T follicular helper cell (primary cell): ENCODE data around the gene PHF24.
A peak's percentile ranks its signal among the peaks of the same experiment; 100 is the strongest.
"Not testable (repeated sequence)": the region's sequence is repeated elsewhere in the genome, so short reads cannot be mapped to it uniquely, and the experiment has no call there.

Experiments
- DNase-seq: peaks from one replicate; pipeline ENCODE4 v3.0.0-alpha.2; 2020; ENCODE audit warnings: low read depth
- total RNA-seq, 2 experiments: gene quantifications; one replicate each; lab custom pipeline; 2026; lab: John Stamatoyannopoulos, UW

Gene PHF24
- 0.06 to 0.22 reads per million in 2 experiments for total RNA-seq

DNA sequence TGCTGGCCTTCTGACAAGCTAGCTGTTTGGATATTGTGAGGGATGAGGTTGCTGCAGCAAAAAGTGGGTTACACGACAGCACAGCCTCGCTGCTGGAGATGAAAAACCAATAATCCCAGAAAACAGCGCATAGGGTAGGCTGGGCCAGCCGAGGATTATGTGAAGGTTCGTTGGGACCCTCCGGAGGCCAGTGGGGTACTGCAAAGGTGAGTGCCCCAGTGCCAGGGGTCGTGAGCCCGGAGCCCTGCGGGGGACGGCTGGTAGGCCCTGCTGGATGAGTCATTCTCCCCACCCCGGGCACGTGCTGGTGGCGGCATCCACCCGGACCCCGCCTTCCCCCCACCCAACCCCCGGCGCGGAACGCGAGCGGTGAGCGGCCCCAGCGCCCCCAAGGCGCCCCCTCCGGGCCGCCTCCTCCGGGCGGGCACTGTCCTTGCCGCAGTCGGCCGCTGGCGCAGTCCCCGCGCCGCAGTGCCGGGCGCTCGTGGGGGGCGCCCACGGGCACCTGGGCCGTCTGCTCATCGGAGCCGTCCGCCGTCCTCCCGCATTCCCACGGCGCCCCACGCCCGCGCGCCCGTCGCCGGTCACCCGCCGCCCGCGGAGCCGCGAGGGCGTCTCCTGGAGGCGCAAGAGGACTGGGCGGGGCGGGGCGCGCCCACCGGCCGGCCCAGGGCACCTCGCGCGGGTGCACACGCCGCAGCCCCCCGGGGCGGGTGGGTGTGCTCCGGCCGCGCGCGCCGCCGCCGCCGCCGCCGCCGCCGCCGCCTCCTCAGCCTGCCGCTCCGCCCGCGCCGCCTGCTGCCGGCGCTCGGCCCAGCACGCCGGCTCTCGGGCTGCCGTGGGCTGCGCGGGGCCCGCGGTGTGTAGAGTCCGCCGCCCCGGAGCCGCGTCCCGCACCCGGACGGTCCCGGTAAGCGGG, at the start of gene PHF24:
Gene PHF24 (plus strand): TSS at position 794 of the 919 bp plus-strand sequence. CDS start 13,014 bp downstream, outside the sequence.
- DNase-seq, result peak; percentile 5

DNA sequence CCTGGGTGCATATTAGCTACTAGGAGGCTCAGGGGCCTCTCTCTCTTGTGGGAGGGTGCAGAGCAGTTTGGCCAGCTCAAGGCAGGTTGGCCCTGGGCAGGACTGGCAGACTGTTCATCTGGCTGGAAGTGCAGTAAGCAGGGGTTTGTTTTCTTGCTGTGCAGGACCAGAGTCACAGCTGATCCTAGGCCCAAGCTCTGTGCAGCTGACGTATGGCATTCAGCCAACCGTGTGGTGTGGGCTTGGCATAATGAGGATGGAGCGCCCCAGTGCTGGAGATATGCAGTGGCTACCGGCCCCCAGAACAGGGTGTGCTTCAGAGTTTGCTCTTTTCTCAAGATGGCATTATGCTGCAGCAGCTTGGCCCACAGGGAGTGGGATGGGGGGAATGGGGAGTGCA, 31.0 kb upstream of the PHF24 start:
- DNase-seq, result no peak

DNA sequence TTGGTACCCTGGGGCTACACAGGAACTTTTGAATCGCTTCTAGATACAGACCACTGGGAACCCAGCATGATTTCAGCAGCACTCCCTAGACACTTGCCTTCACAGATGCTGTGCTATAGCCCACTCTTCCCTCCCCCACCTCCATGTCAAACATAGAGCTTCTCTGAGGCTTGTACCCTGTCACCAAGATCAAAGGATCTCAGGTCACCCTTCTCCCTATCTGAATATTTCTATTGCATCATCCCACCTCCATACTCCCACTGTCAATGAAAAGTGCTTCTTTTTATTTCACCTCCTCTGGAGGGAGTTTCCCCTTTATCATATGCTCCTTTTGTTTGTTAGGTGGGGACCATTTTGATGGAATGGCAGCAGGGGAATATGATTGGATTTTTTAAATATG, 29.2 kb upstream of the PHF24 start:
- no peak for DNase-seq

DNA sequence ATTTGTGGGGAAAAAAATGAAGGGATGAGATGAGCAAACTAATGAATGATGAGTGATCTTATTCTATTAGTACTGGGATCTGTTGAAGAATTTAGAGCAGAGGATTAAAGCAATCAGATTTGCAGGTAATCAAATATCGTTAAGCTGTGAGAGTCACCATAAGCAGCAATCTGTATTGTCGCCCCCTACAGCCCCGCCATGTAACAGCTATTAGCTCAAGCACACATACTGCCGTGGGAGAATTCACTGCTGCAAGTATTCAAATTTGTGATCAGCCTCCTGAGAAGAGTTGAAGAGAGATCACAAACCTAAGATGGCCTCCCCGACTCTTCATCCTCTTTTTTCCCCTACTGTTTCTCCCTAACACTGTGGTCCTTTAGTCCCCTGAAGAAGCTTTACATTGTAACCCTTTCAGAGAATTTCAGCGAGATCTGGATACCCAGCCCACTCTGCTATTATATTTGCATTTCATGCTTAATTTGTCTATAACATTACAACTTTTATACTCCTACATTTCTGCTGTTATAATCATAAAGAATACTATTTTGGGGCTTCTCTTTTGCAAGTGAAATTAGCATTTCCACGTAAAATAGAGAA, 28.5 kb upstream of the PHF24 start:
- no peak for DNase-seq

DNA sequence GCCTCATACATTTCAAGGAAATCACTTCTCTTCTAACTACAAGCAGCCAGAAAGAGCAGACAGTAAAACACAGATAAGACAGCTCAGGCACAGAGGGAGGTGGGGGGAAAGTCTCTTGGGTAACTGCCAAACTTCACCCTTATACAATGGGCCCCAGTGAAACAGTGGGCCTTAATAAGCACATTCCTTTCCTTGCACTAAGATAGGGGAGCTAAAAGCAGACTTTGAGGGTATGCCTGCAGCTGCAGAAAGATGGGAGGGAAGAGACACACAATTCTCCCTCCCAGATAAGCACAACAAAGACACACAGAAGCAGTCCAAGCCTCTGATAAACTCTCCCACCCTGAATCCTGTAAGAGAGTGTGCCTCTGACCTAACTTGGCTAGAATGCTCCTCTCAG, 18.1 kb upstream of the PHF24 start:
- DNase-seq, result not testable (repeated sequence)

DNA sequence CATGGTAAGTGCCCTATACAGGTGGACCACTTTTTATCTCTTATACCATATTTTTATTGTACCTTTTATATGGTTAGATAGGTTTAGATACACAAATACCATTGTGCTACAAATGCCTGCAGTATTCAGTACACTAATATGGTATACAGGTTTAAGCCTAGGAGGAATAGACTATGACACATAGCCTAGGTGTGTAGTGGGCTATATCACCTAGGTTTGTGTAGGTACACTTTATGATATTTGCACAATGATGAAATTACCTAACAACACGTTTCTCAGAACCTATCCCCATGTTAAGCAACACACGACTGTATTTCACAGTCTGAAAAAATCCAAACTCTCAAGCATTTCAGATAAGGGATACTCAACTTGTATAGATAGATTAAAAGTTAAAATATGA, 9.6 kb upstream of the PHF24 start:
- DNase-seq, result no peak

DNA sequence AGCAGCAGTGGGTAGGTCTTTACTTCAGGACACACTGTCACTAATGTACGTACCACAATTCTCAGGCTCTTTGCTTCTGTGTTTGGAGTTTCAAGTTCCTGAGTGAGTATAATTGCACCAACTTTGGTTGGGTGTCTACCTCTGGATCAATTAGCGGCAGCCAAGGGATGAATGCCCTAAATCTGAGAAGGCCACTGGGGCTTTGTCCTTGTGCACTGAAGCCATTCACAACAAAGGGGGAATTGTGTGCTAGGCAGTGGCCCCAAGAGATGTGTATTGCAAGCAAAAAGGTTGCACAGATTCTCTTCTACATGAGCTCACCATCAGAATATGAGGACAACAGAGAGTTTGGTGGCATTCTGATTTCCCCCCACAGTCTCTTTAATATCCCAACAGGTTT, 3.9 kb upstream of the PHF24 start:
- no peak for DNase-seq

DNA sequence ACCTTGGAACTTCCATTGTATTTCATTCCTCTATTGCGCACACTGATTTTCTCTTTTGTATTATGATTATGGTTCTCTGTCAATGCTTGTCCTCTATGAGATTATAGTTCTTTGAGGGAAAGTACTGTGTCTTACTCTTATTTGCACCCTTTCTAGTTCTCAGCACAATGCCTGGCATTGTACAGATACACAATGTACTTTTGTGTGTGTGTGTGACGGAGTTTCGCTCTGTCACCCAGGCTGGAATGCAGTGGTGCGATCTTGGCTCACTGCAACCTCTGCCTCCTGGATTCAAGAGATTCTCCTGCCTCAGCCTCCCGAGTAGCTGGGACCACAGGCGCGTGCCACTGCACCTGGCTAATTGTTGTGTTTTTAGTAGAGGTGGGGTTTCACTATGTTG, 2.0 kb upstream of the PHF24 start:
- not testable (repeated sequence) for DNase-seq

DNA sequence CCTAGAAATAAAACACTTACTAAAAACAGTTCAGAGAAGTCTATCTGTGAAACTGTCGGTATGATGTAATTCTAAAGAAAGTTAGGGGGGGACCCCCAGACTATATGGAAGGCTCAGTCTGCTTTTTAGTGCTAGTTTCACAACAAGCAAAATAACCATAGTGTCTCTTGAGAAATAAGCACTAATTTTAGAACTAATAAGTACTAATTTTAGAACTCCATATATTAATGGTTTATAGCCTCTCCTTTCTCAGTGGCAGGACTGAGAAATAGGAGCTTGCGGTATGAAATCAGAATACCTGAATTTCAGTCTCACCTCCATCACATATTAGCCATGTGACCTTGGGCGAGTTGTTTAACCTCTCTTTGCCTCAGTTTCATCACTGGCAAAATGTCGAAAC, 1.4 kb upstream of the PHF24 start:
- DNase-seq, result no peak

DNA sequence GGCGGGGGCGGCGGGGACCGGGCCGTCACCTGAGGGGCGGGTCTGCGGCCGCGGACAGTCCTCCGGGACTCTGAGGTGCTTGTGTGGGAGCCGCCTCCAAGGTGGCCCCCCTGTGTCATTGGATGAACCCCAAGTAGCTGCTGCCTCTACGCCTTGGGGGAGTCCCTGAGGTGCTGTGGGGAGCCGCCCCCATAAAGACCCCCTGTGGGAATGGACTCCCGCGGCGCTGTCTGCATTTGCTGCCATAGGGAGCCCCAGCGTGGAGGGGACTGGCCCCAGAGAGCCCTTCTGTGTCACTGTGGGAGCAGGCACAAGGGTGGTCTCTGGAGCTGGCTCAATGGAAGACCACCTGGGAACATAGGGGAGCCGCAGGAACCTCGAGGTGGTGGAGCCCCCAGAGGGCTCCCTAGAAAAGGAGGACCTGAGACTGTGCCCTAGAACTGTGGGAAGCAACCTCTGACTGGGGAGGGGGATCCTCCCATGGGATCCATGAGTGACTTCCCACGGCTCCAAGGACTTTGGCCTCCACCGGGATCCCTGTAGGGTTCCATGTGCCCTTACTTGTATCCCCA, 412 bp downstream of the PHF24 start:
- no peak for DNase-seq

DNA sequence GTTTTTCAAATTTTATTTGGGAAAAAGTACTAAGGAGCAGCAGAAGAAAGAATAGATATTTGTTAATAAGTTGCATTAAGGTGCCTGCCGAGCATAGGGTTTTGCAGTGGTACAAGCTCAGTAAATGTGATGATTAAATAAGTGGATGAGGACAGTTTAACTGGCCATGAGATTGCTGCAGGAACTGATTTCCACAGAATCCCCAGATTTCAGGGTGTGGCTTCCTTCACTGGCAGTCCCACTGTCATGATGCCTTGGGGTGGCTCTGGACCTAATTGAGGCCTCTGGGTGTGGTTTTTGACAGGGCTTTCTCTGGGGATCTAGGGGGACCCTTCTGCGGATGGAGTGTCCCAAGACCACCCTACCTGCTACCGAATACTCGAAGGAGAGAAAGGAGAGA, 1.4 kb downstream of the PHF24 start:
- DNase-seq, result no peak

DNA sequence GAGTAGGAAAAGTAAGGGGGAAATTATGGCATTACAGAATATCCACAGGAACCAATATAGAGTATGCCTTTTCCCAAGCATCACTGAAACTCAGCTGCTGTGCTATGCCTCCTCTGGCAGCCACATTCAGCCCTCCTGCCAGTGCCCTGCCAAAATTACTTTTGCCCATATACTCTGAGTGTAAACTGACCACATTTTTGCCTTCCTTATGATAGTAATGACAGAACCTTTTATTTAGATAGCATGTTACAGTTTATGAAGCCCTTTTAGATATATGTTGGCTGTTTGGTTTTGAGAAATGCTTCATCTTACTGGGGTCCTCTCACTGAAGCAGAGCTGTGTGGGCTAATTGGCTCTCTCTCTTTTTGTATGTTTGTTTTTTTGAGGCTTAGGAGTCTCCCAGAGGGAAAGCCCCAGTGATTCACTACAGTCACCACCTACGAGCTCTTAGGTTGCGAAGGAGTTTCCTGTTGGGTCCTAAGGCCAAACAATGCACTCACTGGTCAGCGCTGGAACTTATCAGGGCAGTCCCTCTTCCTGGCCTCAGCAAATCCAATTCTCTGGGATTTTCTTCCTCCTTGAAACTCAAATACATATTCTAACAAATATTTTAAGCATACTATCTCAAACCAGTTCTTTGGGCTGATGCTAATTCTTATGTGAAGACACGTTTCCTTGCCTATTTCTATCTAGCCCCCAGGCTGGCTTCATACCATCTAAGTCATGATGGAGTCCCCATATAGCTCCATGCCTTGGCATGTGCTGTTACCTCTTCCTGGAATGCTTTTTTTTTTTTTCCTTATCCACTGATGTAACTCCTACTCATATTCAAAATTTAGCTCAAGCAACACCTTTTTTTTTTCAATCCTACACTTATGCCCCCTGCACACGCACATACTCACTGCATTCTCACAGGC, 3.7 kb downstream of the PHF24 start:
- no peak for DNase-seq

DNA sequence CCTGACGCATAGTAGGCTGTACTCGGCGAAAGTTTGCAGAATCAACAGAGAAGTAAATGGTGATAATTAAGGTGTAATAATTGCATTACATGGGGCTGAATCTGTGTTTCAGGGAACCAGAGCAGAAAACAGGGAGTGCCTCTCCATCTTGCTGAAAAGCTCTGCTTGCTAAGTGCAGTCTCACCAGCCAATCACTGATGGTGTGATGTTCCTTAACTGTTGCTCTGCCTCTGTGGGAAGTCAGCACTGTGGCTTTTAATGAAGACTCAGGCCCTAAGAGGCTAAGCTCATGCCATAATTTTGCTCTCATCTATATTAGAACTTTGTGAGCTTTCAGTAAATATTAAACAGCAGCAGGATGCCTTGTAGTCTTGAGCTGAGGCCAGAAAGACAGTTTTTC, 4.5 kb downstream of the PHF24 start:
- no peak for DNase-seq

DNA sequence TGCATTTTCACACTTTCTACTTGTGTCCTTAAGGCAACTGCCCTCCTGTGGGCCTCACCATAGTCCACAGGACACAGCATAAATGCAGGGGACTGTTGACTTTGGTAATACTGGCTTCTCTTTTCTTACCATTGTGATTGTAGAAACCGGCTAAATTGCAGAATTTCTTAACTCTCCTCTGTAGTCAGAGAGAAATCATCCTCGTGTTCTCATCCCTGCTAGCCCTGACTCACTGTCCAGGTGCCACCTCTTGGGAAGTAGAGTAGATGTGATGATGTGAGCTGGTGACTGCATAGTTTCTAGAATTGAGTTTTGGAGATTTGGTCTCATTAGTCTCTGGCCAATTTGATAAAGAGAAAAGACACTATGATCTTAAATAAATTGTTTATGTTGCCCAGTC, 5.5 kb downstream of the PHF24 start:
- no peak for DNase-seq

DNA sequence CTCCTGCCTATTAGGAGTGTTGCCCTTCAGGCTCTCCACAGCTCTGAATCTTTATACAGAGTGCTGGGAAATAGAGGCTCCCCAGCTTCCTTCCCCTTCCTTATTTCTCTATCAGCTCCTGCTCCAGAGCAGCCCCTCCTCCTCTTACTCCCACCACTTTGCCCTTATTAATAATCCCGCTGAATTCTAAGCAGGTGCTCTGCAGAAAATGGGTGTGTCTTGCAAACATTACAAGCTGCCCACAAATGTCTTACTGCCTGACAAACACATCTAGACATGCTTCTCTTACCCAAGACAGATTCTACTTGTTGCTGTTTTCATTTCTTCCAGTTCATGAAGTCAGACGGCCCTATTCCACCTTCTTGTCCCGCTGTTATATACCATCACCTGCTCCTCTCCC, 6.4 kb downstream of the PHF24 start:
- no peak for DNase-seq

DNA sequence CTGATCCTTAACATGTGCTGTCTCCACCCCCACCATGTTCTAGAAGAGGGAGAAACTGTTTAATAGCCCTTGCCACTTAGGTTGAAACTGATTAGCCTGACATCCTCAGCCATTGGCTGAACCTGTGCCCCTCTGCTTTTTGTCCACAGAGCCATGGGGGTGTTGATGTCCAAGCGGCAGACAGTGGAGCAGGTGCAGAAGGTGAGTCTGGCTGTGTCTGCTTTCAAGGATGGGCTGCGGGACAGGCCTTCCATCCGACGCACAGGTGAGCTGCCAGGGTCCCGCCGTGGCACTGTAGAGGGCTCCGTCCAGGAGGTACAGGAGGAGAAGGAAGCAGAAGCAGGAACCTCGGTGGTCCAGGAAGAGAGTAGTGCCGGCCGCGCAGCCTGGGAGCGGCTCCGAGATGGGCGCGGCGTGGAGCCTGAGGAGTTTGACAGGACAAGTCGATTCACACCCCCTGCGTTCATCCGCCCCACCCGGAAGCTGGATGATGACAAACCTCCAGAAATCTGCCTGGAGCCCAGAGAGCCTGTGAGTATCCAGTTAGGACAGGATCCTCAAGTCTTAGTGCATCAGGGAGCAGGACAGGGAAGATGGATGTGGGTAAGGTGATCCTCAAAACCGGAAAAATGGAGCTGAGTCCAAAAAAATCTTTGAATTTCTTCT, 13.2 kb downstream of the PHF24 start:
- no peak for DNase-seq

DNA sequence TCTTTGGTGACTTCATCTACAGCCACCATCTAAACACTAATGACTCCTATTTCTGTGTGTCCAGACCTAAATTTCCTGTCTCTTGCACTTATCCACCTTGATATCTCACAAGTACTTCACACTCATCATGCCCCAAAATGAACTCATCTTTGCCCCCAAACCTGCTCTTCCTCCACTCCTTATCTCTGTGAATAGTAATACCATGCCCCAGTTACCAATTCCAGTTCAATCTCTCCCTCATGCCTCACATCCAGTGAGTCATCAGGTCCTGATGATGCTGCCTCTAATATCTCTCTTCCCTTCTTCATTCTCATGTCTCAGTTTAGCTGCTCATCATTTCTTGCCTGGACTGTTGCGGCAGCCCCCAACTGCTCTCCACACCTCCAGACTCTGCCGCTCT, 16.6 kb downstream of the PHF24 start:
- DNase-seq, result no peak

DNA sequence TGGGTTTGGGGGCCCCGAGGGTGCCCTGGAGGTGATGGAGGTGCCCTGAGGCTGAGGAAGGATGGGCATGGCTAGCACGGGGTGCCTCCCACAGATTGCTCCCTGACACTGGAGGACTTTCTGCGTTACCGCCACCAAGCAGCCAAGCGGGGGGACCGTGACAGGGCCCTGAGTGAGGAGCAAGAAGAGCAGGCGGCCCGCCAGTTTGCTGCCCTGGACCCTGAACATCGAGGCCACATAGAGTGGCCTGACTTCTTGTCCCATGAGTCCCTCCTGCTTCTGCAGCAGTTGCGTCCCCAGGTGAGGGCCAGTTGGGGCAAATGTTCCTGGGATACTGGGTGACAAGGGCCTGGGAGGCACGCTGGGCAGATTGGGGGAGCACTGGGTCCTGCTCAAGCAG, 18.4 kb downstream of the PHF24 start:
- DNase-seq, result no peak

DNA sequence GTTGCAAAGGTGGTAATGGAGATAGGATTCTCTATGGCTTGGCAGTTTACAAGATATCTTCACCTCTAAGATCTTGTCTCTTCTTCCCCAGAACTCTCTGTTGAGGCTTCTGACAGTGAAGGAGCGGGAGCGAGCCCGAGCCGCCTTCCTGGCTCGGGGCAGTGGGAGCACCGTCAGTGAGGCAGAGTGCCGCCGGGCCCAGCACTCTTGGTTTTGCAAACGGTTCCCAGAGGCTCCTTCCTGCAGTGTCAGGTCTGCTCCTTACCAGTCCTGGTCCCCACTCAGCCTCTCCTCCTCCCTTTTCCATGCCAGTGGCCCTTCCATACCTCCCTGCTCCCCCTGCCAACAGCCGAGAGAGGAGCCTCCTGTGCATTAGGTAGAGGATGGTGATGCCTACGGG, 18.9 kb downstream of the PHF24 start:
- DNase-seq, result no peak

DNA sequence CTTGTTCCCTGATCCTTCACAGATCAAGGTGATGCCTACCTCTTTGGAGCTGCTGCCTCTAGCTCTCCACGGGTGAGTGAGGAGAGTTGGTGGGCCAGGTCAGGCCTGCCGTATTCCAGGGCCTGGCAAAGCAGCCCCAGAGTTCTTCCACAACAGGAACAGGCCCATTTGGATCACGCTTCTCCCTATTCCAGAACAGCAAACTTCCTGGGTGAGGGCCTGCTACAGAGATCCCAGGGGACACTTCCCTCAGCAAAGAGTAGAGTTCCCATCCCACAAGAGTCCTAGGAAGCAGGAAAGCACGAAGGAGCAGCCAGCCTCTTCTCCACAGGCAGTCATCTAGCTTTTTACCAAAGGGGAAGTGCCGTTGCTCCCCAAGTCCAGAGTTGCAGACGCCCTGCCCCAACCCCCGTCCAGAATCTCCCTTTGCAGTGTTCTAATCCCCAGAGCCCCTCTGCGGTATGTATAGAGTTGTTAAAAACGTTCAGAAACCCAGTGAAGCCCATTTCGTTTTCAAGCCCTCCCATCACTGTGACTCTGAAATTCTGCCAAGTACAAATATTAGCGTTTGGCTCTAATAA, 22.2 kb downstream of the PHF24 start:
- no peak for DNase-seq

DNA sequence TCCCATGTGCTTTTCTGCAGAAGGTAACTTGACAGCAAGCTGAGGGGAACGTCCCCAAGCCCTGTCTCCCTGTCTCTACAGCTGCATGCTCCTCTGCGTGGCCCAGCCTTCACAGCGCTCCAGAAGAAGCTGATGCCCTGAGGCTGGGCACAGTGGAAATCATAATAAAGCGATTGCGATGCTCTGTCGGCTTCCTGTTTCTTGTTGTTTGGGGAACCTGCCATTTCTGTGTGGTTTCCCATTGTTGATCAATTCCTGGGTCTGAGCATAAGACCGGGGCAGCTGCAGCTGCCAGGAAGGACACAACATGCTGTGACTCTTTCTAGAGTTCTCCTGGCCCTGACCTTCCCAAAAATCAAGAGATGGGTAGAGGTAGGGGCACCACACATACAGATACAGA, 24.3 kb downstream of the PHF24 start:
- DNase-seq, result no peak
